Measurements from ENCODE around the gene AGBL3. TPM values are rescaled to one million over a fixed set of nuclear protein-coding genes. Genes with fewer than 3 reads are reported as not detected.

AGBL3 gene
- total and polyA plus RNA-seq, 12 donors = 0.64 to 2.6 (median 1.1) TPM

GRCh38 chr7:135159359-135160085, 173.2 kb downstream of the AGBL3 start:
- Histone ChIP-seq H3K4me1 (peaks cover 22 to 66% (median 58%) of the 10 kb centered on the region in 9 donors), H3K4me3 (no peak overlapping the region), H3K9me3 (peaks cover 0 to 25% (median 16%) of the 10 kb centered on the region in 11 donors), H3K36me3 (peaks cover 0 to 54% (median 3%) of the 10 kb centered on the region in 9 donors), H3K27ac (peak overlapping the region; percentile 35 to 88 (median 80)), H3K27me3 (no peaks in the 10 kb centered on the region)
- no peak for DNase-seq
- 72 to 88% methylated on average over 2 of the region's 2 CpGs for WGBS, 2 donors
- ATAC-seq = no peak
- intact Hi-C loops (cut with DNase I) = loop anchor here in 5 of 10 donors (5.0 to 10.0 kb wide), 5 partner anchors 165 to 512 kb away; partner anchors contain the start of genes AGBL3 (in 1 of the 5) and BPGM (in 1 of the 5)
- TF ChIP-seq CTCF (IDR thresholded peaks at IDR 0.05) = no peak

- intact Hi-C loops (cut with DNase I) = loop anchor here in 5 of 10 donors (5.0 to 10.0 kb wide), 5 partner anchors 165 to 513 kb away; partner anchors contain the start of genes AGBL3 (in 1 of the 5) and BPGM (in 1 of the 5)
- 57 to 66% methylated on average over 5 of the region's 5 CpGs for WGBS, 2 donors
- Histone ChIP-seq H3K27me3 (no peaks in the 10 kb centered on the region), H3K4me3 (peak overlapping the region in 1 of 10 donors; percentile 20), H3K36me3 (peaks cover 0 to 58% (median 9%) of the 10 kb centered on the region in 9 donors), H3K4me1 (peaks cover 26 to 73% (median 66%) of the 10 kb centered on the region in 9 donors), H3K27ac (peak overlapping the region; percentile 18 to 88 (median 80)), H3K9me3 (peaks cover 0 to 17% (median 14%) of the 10 kb centered on the region in 11 donors)
- TF ChIP-seq CTCF (IDR thresholded peaks at IDR 0.05) = no peak
- DNase-seq = peak in 1 of 2 donors; percentile 41
- ATAC-seq = peak in 7 of 8 donors; percentile 25 to 73 (median 63)
Observed at GRCh38 chr7:135160098-135160857, 174.0 kb downstream of the AGBL3 start.

GRCh38 chr7:135160858-135161653, 174.7 kb downstream of the AGBL3 start:
- ATAC-seq = peak in 7 of 8 donors; percentile 20 to 59 (median 38)
- peak in 1 of 2 donors; percentile 40 for DNase-seq
- Histone ChIP-seq H3K27me3 (no peaks in the 10 kb centered on the region), H3K9me3 (peaks cover 0 to 10% (median 7%) of the 10 kb centered on the region in 11 donors), H3K27ac (peak overlapping the region; percentile 23 to 88 (median 80)), H3K4me3 (peak overlapping the region in 1 of 10 donors; percentile 20), H3K4me1 (peaks cover 26 to 81% (median 74%) of the 10 kb centered on the region in 9 donors), H3K36me3 (peaks cover 0 to 62% (median 10%) of the 10 kb centered on the region in 9 donors)
- peak in 4 of 9 donors; percentile 13 to 30 (median 26) for TF ChIP-seq CTCF (IDR thresholded peaks at IDR 0.05)
- WGBS, 2 donors = 56 to 71% methylated on average over 9 of the region's 9 CpGs
- intact Hi-C loops (cut with DNase I) = loop anchor here in 5 of 10 donors (5.0 to 10.0 kb wide), 5 partner anchors 166 to 514 kb away; partner anchors contain the start of genes AGBL3 (in 1 of the 5) and BPGM (in 1 of the 5)
